ENCODE data around the gene SMAP1.

DNA sequence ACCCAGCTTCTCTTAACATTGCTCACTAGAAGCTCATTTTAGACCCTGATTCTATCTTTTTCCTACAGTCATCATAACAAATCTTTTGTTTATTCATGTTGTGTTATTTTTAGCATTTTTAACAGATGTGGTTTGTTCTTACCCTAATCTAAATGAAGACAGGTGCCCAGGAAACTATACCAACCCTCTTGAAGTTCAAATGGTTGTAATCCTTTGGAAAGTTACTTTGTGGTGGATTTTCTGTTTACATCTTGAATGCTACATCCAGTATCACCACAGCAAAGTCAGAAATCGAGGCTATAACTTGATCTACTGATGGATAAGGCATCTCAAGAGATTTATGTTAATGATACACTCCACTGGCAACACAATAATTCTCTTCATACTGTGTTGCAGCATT, 26.2 kb downstream of the SMAP1 start:
- TF ChIP-seq, protein P1, sequence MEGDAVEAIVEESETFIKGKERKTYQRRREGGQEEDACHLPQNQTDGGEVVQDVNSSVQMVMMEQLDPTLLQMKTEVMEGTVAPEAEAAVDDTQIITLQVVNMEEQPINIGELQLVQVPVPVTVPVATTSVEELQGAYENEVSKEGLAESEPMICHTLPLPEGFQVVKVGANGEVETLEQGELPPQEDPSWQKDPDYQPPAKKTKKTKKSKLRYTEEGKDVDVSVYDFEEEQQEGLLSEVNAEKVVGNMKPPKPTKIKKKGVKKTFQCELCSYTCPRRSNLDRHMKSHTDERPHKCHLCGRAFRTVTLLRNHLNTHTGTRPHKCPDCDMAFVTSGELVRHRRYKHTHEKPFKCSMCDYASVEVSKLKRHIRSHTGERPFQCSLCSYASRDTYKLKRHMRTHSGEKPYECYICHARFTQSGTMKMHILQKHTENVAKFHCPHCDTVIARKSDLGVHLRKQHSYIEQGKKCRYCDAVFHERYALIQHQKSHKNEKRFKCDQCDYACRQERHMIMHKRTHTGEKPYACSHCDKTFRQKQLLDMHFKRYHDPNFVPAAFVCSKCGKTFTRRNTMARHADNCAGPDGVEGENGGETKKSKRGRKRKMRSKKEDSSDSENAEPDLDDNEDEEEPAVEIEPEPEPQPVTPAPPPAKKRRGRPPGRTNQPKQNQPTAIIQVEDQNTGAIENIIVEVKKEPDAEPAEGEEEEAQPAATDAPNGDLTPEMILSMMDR (IDR thresholded peaks at IDR 0.05): no peak
- no peak for TF ChIP-seq POLR2A (IDR thresholded peaks at IDR 0.05)

All from adrenal gland (tissue), 5 donors.